Right lobe of liver (tissue), 4 donors: ENCODE data around the gene GPC6.

Experiments
- POLR2A ChIP-seq: fragments of 450-650 bp; IDR thresholded peaks from one replicate; pipeline ENCODE4 v1.6.1; 2017; ENCODE audit warnings: antibody characterized with exemption, mild to moderate bottlenecking
- TF ChIP-seq, protein P1 (sequence below), 4 donors: fragments of 200-600 bp in 3 of 4; fragments of 450-650 bp in 1 of 4; IDR thresholded peaks; one replicate each; pipeline versions ENCODE4 v1.5.1 to v1.8.0; 2016 to 2022; ENCODE audit warnings: antibody characterized with exemption in 4 of 4, mild to moderate bottlenecking in 2 of 4
- donor health status: DM: no; HTN: no; CAD: no.
- donor health status: DM: no; HTN: no; CAD: no.
- donor health status: DM: no; HTN: yes; CAD: no.

DNA sequence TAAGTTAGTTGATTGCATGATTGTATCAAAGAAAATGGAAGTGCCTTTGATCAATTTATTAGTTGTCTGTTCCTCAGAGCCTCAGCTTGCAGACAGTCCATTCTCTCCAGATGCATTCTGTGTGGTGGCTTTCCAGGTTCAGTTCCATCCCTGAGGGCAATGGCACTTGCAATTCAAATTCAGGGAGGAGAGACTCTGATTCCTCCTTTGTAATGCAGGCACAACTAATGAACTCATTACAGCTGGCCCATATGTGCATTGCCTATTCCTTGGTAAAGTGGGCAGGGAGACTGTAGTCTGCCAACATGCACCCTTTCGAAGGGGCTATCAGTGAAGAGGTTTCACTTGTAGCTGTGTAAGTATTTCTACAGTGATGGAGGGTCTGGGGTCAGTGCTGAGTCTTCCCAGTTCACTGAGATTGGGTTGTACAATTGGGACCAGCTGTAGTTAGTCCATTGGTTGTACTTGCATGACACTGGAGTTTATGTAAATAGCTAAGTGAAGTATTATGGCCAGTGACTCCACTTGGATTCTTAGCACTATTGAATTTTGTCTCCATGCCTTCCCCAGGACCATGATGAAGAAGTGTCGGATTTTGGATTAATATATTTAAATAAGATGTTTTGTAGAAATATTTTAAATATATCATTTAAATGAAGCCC is 401.7 kb downstream of the GPC6 start:
- TF ChIP-seq, protein P1, sequence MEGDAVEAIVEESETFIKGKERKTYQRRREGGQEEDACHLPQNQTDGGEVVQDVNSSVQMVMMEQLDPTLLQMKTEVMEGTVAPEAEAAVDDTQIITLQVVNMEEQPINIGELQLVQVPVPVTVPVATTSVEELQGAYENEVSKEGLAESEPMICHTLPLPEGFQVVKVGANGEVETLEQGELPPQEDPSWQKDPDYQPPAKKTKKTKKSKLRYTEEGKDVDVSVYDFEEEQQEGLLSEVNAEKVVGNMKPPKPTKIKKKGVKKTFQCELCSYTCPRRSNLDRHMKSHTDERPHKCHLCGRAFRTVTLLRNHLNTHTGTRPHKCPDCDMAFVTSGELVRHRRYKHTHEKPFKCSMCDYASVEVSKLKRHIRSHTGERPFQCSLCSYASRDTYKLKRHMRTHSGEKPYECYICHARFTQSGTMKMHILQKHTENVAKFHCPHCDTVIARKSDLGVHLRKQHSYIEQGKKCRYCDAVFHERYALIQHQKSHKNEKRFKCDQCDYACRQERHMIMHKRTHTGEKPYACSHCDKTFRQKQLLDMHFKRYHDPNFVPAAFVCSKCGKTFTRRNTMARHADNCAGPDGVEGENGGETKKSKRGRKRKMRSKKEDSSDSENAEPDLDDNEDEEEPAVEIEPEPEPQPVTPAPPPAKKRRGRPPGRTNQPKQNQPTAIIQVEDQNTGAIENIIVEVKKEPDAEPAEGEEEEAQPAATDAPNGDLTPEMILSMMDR (IDR thresholded peaks at IDR 0.05) = no peak
- no peak for TF ChIP-seq POLR2A
